GM10266 (cell line): Measurements from ENCODE around the gene ALB.
"Not testable (repeated sequence)": the region's sequence is repeated elsewhere in the genome, so short reads cannot be mapped to it uniquely, and the experiment has no call there.

Experiments
- DNase-seq: peaks from one replicate; pipeline ENCODE4 v3.0.0; 2012; ENCODE audit errors: extremely low spot score
- TF ChIP-seq, protein P1 (sequence below): IDR thresholded peaks from 2 replicates; pipeline ENCODE4 v1.5.1; 2012; ENCODE audit warnings: mild to moderate bottlenecking, low read depth; ENCODE audit not compliant: control insufficient read depth, insufficient read depth; ENCODE audit errors: missing control alignments

Gene ALB

DNA sequence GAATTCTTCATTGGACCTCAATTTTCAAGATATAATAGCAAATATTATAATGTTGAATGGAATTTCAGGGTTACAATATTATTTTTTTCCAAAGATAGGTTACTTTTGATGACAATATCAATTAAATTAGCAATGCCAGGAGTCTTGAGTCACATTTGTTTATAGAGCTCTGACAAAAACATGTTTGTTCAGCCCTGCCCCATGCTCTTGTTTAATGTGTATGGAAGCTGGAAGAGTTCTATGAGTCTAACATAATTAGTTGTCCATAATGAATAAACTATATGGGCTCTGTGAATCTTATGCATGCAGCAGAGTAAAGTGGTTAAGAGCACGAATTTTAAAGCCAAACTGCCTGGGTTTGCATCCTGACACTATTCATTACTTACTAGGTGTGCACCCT is 22.9 kb upstream of the ALB start:
- TF ChIP-seq, protein P1, sequence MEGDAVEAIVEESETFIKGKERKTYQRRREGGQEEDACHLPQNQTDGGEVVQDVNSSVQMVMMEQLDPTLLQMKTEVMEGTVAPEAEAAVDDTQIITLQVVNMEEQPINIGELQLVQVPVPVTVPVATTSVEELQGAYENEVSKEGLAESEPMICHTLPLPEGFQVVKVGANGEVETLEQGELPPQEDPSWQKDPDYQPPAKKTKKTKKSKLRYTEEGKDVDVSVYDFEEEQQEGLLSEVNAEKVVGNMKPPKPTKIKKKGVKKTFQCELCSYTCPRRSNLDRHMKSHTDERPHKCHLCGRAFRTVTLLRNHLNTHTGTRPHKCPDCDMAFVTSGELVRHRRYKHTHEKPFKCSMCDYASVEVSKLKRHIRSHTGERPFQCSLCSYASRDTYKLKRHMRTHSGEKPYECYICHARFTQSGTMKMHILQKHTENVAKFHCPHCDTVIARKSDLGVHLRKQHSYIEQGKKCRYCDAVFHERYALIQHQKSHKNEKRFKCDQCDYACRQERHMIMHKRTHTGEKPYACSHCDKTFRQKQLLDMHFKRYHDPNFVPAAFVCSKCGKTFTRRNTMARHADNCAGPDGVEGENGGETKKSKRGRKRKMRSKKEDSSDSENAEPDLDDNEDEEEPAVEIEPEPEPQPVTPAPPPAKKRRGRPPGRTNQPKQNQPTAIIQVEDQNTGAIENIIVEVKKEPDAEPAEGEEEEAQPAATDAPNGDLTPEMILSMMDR = no peak
- no peak for DNase-seq

DNA sequence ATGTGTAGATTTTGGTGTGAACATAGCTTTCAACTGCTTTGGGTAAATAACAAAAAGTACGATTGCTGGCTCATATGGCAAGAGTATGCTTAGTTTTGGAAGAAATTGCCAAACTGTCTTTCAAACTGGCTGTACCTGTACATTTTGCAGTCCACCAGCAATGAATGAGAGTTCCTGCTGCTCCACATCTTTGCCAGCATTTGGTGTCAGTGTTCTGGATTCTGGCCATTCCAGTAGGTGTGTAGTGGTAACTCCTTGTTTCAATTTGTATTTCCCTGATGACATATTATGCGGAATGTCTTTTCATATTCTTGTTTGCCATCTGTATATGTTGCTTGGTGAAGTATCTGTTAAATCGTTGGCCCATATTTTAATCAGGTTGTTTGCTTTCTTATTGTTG is 20.6 kb upstream of the ALB start:
- no peak for DNase-seq
- TF ChIP-seq, protein P1 = no peak

DNA sequence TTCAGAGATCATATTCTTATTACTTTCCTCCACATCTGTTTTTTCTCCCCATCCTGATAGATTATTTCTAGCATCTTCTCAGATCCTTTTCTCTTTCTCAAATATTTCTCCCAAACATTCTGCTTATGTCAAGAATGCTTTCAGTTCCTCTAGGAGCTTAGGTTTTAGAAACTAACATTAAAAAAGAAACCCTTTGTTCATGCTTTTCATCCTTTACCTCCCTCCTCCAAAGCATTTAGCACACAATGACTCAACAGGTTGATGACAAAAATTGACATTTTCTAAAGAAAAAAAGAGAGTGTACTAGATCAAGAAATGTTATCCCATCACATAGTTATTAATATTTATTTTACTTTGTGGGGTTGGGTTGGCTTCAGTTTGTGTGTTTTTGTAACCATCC is 16.5 kb upstream of the ALB start:
- TF ChIP-seq, protein P1 = no peak
- DNase-seq = peak; percentile 3

DNA sequence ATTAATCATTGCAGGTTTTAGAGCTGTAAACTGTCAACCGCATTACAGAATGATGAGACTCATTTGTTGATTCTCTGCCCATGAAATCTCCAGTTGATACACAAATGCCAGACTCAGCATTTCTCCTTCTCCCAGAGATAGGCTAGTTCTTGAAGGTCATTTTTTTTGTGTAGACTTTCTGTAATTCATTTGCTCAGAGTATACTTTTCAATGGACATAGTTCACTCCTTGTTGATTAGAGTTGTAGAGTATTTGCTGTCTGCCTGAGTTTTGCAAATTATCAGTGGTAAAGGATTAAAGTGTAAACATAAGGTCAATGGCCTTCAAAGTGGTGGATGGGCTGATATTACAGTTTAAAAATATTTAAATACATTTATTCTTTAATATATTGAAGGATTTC is 15.2 kb upstream of the ALB start:
- DNase-seq = no peak
- TF ChIP-seq, protein P1 = no peak

DNA sequence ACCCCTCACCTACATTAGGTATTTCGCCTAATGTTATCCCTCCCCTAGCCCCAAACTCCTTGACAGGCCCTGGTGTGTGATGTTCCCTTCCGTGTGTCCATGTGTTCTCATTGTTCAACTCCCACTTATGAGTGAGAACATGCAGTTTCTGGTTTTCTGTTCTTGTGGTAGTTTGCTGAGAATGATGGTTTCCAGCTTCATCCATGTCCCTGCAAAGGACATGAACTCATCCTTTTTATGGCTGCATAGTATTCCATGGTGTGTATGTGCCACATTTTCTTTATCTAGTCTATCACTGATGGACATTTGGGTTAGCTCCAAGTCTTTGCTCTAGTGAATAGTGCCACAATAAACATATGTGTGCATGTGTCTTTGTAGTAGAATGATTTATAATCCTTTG is 14.4 kb upstream of the ALB start:
- not testable (repeated sequence) for DNase-seq

DNA sequence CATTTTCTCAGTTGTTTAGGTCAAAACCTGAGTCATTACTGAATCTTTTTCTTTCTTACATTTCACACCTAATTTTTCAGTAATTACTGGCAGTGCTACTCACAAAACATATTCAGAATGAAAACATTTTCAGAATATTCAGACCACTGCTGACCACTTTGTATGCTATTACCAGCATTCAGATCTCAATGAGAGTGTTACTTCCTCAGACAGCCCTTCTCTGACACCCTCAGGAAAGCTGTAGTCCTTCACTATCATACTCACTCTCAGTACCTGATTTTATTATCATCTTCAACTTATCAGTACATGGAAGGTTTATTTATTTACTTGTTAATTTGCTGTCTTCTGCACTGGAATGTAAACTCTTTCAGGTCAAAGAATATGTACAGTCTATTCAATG is 12.3 kb upstream of the ALB start:
- TF ChIP-seq, protein P1 = no peak
- no peak for DNase-seq

DNA sequence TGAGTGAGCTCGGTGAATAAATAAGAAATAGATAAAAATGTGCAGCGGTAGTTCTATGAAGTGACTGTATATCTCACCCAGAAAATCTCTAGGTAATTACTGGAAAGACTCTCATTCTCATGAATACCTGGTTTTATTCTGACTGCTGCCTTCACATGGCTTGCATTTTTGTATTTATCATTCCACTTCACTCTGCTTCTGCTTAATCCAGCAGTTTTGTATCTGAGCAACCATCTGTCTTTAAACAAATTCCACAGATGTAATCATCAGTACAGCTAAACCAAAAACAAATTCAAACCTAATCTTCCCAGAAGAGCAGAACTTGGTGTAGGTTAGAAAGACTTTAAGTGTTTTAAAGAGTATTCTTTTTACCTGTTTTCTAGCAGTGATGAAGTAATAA is 11.2 kb upstream of the ALB start:
- TF ChIP-seq, protein P1 = no peak
- DNase-seq = no peak

DNA sequence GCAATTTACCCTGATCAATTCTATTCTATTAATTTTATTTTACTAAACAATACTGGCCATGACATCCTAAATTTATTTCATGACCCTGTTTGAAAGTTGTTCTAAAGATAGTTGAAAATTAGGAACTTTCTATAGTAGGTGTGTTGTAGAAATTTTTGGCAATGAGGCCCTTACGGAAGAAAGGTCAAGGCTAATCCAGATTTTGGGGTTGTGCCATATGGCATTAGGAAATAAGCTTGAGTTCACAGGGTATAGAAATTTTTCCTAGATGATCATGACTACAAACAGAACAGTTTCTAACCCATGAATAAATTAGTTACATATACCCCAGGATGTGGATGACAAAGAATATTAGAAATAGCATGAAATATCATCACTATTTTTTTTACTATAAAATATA is 7.8 kb upstream of the ALB start:
- TF ChIP-seq, protein P1 = no peak
- no peak for DNase-seq
